Effector memory CD4-positive, alpha-beta T cell (primary cell): ENCODE data around the gene DDX23.

ENCODE experiments used
- DNase-seq, 3 donors: peaks; one replicate each; pipeline ENCODE4 v3.0.0-alpha.2; 2020
- H3K27ac ChIP-seq: 2 replicates; pipeline ENCODE4 v1.7.0; 2013; ENCODE audit warnings: mild to moderate bottlenecking, low read length, moderate library complexity; ENCODE audit not compliant: insufficient read depth, poor library complexity, severe bottlenecking
- H3K27me3 ChIP-seq: replicated peaks from 2 replicates; pipeline ENCODE4 v1.7.0; 2013; ENCODE audit warnings: mild to moderate bottlenecking, low read length; ENCODE audit not compliant: insufficient read depth, control insufficient read depth, poor library complexity, severe bottlenecking
- H3K36me3 ChIP-seq: 2 replicates; pipeline ENCODE4 v1.7.0; 2013; ENCODE audit warnings: mild to moderate bottlenecking, low read length, moderate library complexity; ENCODE audit not compliant: control insufficient read depth, insufficient read depth
- H3K4me1 ChIP-seq: 2 replicates; pipeline ENCODE4 v1.7.0; 2013; ENCODE audit warnings: low read length, mild to moderate bottlenecking; ENCODE audit not compliant: control insufficient read depth, insufficient read depth, poor library complexity, severe bottlenecking
- H3K4me3 ChIP-seq: 2 replicates; pipeline ENCODE4 v1.7.0; 2013; ENCODE audit warnings: low read length, low read depth, mild to moderate bottlenecking; ENCODE audit not compliant: insufficient read depth, poor library complexity, severe bottlenecking
- H3K9me3 ChIP-seq: 2 replicates; pipeline ENCODE4 v1.7.0; 2013; ENCODE audit warnings: mild to moderate bottlenecking, low read length, moderate library complexity; ENCODE audit not compliant: control insufficient read depth

DDX23 gene

GRCh38 chr12:48827026-48827425 lies 24.9 kb downstream of the DDX23 start:
- Histone ChIP-seq H3K27ac (no peak overlapping the region), H3K4me3 (no peak overlapping the region), H3K4me1 (no peaks in the 10 kb centered on the region), H3K27me3 (no peaks in the 10 kb centered on the region), H3K9me3 (no peaks in the 10 kb centered on the region), H3K36me3 (peaks cover 35% of the 10 kb centered on the region)
- DNase-seq = no peak

DNA sequence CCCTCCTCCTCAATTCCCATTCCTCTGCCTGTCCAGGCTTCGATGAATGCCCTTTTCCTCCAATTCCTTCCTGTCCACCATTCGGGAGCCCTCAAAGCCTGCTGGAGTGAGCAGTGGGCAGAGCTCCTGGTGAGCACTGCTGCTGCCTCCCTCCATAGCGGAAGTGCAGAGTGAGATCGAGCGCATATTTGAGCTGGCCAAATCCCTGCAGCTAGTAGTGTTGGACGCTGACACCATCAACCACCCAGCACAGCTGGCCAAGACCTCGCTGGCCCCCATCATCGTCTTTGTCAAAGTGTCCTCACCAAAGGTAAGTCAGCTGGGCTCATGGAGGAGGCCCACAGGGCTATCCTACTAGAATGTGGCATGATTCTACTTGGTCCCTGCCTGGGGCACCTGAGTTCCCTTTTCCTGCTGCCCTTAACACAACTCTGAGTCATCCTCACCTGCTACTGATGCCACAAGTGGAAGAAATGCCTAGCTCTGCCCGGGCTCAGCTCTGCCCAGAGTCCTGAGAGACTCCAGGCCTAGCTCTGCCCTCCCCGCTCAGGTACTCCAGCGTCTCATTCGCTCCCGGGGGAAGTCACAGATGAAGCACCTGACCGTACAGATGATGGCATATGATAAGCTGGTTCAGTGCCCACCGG lies 25.6 kb downstream of the DDX23 start:
- H3K4me1 ChIP-seq = no peaks in the 10 kb centered on the region
- no peaks in the 10 kb centered on the region for H3K27me3 ChIP-seq
- no peak overlapping the region for H3K27ac ChIP-seq
- DNase-seq = no peak
- H3K36me3 ChIP-seq = peaks cover 28% of the 10 kb centered on the region
- H3K4me3 ChIP-seq = no peak overlapping the region
- H3K9me3 ChIP-seq = no peaks in the 10 kb centered on the region

GRCh38 chr12:48824905-48825304 lies 27.1 kb downstream of the DDX23 start:
- Histone ChIP-seq H3K9me3 (no peaks in the 10 kb centered on the region), H3K4me3 (no peak overlapping the region), H3K4me1 (no peaks in the 10 kb centered on the region), H3K27ac (no peak overlapping the region), H3K36me3 (peaks cover 14% of the 10 kb centered on the region), H3K27me3 (no peaks in the 10 kb centered on the region)
- no peak for DNase-seq

- Histone ChIP-seq H3K4me1 (peaks cover 2% of the 10 kb centered on the region), H3K27ac (no peak overlapping the region), H3K27me3 (no peaks in the 10 kb centered on the region), H3K36me3 (peaks cover 6% of the 10 kb centered on the region), H3K9me3 (no peaks in the 10 kb centered on the region), H3K4me3 (no peak overlapping the region)
- DNase-seq = peak in 2 of 3 donors; percentile 15 to 21
Observed at GRCh38 chr12:48824112-48824511, 27.9 kb downstream of the DDX23 start.

- no peak for DNase-seq
- H3K4me3 ChIP-seq = no peak overlapping the region
- no peaks in the 10 kb centered on the region for H3K9me3 ChIP-seq
- no peaks in the 10 kb centered on the region for H3K27me3 ChIP-seq
- peaks cover 6% of the 10 kb centered on the region for H3K4me1 ChIP-seq
- no peaks in the 10 kb centered on the region for H3K36me3 ChIP-seq
- H3K27ac ChIP-seq = no peak overlapping the region
Observed at GRCh38 chr12:48823281-48823680, 28.7 kb downstream of the DDX23 start.

DNA sequence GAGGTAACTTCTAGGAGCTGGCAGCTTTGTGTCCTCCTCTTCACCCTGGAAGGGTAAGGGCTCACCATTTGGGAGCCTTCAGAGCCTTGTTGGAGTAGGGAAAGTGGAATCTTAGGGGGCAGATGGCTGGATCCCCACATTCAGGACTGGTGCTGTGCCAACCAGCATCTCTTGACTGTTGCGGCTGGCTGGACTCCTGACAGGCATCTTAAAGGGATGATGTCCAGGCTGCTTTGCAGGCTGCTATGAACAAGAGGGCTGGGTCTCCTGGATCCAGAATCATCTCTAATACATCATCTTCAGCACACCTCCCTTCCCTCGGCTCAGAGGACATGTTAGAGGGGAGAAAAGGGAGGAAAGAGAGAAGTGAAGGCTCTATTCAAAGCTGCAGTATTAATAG lies 29.3 kb downstream of the DDX23 start:
- Histone ChIP-seq H3K9me3 (no peaks in the 10 kb centered on the region), H3K27ac (no peak overlapping the region), H3K27me3 (no peaks in the 10 kb centered on the region), H3K4me3 (no peak overlapping the region), H3K36me3 (no peaks in the 10 kb centered on the region), H3K4me1 (peaks cover 9% of the 10 kb centered on the region)
- no peak for DNase-seq

GRCh38 chr12:48822139-48822538 lies 29.8 kb downstream of the DDX23 start:
- no peak for DNase-seq
- Histone ChIP-seq H3K36me3 (no peaks in the 10 kb centered on the region), H3K9me3 (no peaks in the 10 kb centered on the region), H3K27me3 (no peaks in the 10 kb centered on the region), H3K4me1 (peaks cover 14% of the 10 kb centered on the region), H3K4me3 (no peak overlapping the region), H3K27ac (no peak overlapping the region)

DNA sequence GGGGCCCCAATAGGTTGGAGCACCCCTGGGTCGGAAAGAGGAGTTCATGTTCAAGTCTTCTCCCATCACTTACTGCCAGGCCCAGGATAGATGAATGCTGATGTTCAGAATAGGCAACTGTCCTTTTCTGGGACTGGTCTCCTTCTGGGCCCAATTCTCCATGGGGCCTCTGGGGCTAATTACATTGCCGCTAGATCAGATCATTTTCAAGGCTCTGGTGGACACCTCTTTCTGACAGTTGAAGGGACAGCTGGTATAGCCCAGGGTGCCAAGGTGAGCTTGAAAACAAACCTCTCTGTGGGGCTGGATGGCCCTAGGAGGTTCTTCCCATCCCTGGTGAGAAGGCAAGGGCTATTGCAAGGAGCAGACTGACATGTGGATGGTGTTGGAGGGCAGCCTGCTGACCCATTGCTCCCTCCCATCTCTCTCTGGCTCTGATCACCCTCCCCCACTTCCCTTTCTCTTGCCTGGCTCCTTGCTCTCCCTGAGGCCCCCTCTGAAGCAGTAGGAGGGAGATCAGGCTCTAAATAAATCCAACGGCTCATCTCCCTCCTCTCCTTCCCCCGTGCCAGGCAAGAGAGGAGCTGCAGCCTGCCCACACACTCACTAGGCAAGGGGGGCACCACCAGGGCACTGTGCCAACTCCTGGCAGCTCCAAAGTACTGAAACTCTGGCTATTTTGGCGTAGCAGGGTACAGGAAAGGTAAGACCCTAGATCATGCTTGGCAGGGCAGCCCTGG lies 31.8 kb downstream of the DDX23 start:
- no peaks in the 10 kb centered on the region for H3K36me3 ChIP-seq
- peaks cover 23% of the 10 kb centered on the region for H3K4me1 ChIP-seq
- no peak overlapping the region for H3K27ac ChIP-seq
- DNase-seq = no peak
- no peaks in the 10 kb centered on the region for H3K9me3 ChIP-seq
- H3K27me3 ChIP-seq = no peaks in the 10 kb centered on the region
- no peak overlapping the region for H3K4me3 ChIP-seq

DNA sequence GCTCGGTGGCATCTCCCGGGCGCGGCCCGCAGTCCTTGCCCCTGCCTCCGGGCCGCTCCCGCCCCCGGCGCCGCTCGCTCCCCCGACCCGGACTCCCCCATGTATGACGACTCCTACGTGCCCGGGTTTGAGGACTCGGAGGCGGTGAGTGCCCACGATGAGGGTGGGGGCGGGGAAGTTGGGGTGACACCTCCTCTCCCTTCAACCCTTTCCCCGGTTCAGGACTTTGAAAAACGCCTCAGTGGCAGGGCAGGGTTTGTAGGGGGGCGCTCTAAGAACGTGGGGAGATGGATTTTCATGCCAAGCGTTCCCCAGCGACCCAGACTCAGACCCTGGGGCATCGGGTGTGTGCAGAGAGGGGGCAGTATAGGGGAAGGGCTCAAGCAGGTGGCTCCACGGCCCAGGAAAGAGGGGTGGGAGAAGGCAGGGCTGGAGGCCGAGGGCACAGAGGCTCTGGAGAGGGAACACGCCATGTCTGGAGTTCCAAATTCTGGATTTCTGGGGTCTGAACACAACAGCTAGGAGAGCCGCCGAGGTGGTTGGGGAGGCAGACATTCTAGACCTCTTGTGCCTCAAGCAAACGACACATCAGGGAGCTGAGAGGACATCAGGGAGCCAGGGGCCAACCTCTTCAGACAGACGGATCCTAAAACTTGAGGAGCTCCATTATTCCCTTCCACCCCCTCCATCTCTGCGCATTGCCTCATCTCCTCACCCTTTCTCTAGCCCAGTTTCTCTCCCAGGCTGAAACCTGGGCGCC lies 33.0 kb downstream of the DDX23 start:
- no peaks in the 10 kb centered on the region for H3K27me3 ChIP-seq
- DNase-seq = peak in 1 of 3 donors; percentile 16
- no peak overlapping the region for H3K27ac ChIP-seq
- no peaks in the 10 kb centered on the region for H3K36me3 ChIP-seq
- no peaks in the 10 kb centered on the region for H3K9me3 ChIP-seq
- H3K4me3 ChIP-seq = peak overlapping the region; percentile 74
- H3K4me1 ChIP-seq = peaks cover 23% of the 10 kb centered on the region
